GM18520 (cell line): ENCODE data around the gene AREL1.

Source experiments
- ATAC-seq: cut with Tn5 transposase; IDR thresholded peaks from one replicate; pipeline ENCODE4 v1.9.1; 2021; ENCODE audit not compliant: unreplicated experiment

The AREL1 gene

GRCh38 chr14:74660863-74661262, 52.0 kb downstream of the AREL1 start:
- ATAC-seq: no peak

- ATAC-seq: no peak
Measured at GRCh38 chr14:74660167-74660566, 52.7 kb downstream of the AREL1 start.

DNA sequence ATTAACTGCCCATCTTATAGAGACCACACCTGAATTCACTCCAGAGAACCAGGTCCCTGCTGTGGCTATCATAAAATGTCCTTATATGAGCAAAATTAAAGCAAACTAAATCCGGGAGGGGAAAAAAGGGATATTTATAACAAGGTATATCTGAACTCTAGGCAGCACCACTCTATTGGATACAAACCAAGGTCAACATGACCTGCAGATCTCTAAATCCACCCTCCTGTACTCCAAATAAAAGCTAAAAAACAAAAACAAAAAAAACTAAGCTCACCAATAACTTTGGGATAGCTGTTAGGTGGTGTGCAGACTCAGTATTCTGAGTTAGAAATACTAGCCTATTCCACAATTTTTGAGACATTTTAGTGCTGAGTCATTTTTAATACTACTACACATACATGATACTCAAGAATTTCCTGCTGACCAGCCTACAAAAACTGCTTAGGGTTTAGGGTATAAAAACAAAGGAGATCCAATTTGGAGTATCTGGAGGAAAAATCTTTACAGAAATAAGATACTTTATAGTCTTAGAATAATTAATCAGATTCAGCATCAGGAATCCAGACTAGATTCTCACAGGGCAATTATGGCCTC, 54.2 kb downstream of the AREL1 start:
- ATAC-seq: no peak

DNA sequence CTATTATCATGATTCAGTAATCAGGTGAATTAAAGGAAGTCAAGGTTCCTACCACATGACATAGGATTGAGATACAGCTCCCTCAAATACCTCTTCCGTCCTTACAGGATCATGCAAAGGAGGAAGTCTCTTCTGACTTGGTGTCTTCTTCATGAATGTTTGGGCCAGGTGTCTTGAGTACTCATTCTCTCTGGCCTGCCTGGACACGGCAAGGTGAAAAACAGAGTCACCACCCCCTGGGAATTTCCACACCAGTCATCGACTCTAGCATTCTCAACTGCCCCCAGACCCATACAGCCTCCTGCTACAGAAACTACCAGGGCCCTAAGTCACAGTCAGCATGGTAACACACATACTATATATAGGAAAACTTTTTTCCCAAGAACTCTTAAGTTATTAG, 55.9 kb downstream of the AREL1 start:
- ATAC-seq: no peak

DNA sequence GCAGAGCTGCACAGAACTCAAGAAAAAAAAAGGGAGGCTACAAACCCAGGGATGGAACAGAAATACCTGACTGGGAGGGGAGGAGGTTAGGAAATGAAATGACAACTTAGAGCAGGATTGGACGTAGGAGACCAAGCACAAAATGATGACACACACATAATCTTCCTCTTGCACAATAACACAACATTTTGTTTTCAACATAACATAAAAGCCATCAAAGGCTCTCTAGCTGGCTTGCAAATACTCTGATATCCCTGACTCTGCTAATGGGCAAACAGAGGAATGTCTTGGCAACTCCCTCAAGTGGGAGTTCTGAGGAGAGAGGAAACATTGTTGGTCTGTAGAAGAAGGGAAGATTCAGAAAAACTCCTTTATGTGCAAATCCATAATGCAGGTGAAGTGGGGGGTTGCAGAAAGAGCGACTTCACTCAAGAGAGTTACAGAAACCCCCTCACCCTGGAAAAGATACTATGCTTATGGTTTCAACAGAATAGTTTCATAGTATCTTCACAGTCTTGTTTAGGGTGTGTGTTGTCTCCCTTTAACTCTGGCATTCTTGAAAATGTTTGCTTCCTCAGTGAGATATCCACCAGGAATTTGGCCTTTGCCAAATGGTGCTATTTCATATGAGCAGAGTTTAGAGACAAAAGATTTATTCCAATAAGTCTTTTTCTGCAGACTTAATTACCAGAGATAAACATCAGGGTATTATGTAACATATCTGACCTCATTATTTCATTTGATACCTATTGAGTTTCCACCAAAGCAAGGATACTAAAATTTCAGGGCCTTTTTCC, 57.1 kb downstream of the AREL1 start:
- no peak for ATAC-seq

GRCh38 chr14:74654931-74655330, 57.9 kb downstream of the AREL1 start:
- ATAC-seq: no peak

GRCh38 chr14:74653386-74654138, 59.3 kb downstream of the AREL1 start:
- no peak for ATAC-seq

GRCh38 chr14:74652541-74652940, 60.3 kb downstream of the AREL1 start:
- no peak for ATAC-seq

DNA sequence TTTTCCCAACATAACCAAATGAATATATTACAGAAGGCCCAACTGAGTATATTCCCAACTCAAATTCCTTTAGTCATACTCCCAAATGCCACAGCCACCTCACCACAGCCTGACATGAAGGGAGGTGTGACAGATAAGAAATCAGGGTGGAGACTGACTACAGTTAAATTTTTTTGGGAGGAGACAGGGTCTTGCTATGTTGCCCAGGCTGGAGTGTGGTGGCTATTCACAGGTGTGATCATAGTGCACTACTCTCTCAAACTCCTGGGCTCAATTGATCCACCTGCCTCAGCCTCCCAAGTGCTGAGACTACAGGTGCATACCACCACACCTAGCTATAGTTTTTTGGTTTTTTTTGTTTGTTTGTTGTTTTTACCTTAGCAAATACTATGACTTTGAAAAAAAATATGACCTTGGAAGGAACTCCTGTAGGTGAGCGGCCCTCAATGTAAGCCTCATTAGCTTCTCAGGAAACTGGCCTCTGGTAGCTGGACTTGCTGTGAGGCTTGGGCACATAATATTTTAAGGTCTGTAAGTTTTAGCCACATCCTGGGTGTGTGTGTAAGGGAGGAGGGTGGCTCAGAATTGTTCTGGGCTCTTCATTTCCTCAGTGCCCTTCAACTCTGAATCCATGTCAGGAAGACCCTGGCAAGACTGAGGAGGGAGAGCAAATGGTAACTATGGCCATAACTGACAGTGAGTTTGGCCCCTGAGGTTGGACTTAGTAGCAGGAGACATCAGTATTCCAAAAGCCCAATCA, 61.8 kb downstream of the AREL1 start:
- ATAC-seq: no peak

- ATAC-seq: no peak
Measured at GRCh38 chr14:74649673-74650072, 63.2 kb downstream of the AREL1 start.

DNA sequence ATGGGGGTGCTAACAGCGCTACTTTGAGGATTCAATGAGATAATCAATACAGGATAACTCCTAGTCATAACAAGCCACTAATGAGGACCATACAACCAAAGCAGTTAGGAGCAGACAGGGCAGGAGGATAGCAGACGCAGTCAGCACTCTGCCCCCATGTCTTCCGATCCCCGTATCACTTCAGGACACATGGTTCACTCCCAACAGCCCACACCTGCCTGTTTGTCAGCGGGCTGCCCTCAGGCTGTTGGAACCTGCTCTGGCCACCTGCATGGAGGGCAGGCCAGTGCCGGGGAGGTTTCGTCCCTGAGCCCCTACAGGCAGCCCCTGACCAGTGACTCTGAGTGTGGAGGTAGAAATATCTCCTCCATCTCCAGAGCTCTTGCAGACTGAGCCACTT, 63.7 kb downstream of the AREL1 start:
- no peak for ATAC-seq

DNA sequence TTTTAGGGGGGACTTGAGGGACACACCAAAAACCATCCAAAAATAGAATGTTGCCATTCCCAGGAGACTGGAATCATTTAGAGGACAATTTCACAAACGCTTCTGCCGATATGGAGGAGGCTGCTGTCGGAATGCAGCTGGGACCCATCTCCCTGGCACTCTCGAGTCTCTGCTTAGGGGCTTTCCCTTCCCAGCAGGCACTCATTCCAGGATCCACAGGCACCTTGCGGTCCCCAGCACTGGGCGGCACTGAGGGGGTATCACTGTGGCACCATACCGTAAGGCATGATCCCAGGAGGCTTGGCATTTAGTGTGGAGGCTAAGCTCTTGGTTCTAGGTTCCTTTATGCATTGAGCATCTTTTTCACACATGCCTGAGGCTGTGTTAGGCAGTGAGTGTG, 64.3 kb downstream of the AREL1 start:
- no peak for ATAC-seq

GRCh38 chr14:74647678-74648461, 65.0 kb downstream of the AREL1 start:
- ATAC-seq: no peak

DNA sequence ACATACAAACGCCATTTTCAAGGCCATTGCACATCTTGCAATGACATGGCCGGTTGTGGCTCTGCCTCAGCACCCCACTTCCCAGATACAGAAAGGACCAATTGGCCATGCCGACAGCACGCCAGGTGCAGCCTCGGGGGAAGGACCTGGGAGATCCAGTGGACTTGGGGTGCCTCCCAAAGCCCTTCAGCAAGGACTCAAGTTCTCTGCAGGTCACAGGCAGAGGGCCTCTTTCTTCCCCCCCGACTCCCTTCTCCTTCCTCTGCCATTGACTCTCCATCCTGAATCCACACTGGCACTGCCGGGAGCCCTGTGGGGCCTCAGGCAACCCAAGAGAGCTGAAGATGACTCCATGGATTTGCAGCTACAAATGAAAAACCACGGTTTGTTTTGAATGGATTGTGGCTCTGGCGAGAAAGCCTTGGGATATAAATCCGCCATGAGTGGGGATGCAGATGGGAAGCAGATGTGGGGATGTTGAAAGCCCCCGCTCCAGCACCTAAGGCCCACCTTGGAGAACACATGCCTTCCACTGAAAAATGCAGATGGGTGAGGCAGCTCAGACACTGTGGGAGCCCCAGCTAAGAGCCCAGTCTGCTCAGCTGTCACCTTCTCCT, 65.7 kb downstream of the AREL1 start:
- no peak for ATAC-seq

DNA sequence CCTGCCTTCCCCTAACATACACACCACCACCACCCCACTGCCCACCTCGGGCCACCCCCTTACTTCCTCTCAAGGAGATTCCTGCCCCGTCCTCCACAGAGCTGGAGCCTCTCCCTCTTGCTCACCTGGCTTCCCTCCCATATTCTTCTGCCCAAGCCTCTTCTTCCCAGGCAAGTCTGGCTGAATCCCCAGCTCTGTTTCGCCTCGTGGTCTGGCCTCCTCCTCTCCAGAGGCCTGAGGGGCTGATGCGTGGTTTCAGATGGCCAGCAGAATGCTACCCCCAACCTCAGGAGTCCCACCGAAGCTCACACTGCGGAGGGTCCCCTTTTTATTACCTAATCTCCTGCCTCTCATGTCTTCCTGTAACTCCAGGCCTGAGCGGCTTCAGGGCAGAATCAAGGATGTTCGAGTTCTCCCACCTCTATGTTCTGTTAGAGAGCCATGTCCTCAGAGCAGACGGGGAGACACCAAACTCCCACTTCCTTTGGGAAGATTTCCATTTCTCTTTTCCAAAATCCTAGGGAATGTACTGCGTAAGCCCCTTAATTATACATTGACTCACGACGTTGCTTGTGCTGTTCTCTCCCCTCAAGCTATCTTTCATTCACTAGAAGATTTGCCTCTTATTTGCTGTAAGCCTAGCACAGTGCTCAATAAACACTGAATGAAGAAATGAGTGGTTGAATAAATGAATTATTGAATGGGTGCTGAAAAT, 67.0 kb downstream of the AREL1 start:
- no peak for ATAC-seq

GRCh38 chr14:74645244-74645643, 67.6 kb downstream of the AREL1 start:
- no peak for ATAC-seq

DNA sequence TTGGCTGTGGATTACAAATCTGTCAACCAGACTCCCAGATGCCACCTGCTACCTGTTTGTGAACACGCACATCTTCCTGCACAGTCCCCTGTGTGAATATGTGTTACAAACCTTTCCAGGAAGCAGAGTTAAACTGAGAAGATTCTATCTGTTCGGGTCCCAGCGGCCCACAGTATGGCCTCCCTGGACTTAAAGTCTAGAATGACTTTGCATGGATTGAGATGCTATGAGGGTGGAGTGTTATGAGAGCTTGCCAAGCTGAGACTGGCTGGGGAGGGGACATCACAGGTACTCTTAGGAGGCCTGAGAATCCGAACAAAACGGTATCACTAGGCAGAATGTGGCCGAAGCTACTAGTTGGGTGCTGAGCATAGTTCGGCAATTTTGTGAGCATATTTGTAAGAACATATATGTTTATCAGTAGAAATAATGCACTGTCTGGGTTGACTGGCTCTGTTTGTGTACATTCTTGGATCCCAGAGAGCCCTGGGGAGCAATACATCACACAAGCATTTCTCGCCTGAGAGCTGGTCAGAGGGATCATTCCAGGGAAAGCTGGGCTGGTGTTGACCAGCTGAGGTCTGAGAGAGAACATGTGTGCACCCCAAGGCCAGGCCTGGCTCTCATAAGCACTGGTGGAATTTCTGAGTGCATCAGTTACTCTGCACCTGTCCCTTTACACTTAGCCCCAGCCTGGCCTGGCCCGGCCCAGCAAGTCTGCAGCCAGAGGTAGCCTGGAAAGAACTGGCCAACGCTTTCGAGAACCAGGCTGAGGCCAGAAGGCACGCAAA, 71.1 kb downstream of the AREL1 start:
- no peak for ATAC-seq

- no peak for ATAC-seq
Measured at GRCh38 chr14:74638966-74639365, 73.9 kb downstream of the AREL1 start.

DNA sequence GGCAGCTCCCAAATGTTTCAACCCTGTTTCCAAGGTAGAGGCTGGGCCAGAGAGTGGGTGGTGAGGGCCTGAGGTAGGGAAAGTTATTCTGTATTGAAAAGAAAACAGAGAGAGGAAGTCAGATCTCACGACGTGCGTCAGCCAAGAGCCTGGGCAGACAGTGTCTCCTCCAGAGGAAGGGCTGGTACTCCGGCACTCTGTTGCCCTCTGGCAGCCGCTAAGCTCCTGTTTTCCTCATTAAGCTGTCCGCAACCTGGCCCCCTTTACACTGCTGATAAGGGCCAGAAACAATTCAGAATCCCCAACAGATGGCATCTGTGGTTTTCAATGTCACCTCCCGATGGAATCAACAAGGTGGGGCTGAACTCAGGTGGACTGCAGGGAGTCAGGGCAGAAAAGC, 74.8 kb downstream of the AREL1 start:
- no peak for ATAC-seq
